NCI-H128 (cell line): ENCODE measurements around the gene PRDX5.
A peak's percentile ranks its signal among the peaks of the same experiment; 100 is the strongest.
"Not testable (repeated sequence)": the region's sequence is repeated elsewhere in the genome, so short reads cannot be mapped to it uniquely, and the experiment has no call there.

Source experiments
- DNase-seq: peaks from one replicate; lab custom pipeline; 2025; ENCODE audit not compliant: unreplicated experiment; lab: John Stamatoyannopoulos, UW

Gene PRDX5

DNA sequence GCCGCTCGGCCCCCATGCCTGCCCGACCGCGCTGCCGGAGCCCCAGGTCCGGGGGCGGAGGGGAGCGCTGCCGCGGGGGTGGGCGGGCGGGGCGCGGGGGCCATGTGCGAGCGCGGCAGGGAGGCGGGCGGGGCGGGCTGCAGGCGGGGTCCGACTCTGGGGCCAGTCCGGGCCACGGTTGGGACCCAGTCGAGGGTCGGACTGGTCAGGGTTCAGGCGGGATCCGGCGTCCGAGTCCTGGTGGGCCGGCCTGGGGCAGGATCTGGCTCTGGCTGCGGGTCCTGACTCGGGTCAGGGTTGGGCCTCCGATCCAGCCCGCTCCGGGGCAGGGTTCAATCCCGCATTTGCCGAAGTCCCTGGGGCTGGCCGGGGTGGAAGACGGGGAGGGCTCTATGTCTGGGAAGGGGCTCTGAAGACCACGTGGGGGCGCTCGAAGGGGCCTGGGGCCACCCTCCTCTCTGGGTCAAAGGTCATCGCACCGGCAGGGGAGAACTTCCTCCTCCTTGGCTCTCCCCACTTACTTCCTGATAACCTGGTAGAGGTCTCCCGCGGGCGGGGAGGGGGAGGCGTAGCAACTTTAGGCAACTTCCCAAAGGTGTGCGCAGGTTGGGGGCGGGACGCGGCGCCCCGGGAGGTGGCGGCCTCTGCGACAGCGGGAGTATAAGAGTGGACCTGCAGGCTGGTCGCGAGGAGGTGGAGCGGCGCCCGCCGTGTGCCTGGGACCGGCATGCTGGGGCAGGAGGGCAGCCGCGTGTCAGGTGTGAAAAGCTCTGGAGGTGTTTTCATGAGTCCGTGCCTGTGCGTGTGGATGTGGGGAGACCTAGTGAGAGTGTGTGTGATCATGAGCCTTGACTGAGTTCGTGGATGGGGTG lies 12.0 kb upstream of the PRDX5 start:
- no peak for DNase-seq

DNA sequence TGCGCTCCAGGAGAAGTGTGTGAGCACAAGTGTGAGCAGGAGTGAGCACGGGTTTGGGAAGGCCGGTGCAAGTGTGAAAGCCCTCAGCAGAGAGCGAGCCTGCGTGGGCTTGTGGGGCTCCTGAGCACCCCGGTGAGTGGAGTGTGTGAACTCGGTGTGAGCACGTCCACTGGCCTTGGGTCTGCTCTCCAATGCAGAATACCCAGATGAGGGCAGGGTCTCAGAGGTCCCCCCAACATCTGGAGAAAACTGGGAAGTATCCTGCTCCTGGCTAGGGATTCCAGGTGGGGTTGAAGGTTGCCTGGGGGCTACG lies 11.4 kb upstream of the PRDX5 start:
- DNase-seq, result no peak

DNA sequence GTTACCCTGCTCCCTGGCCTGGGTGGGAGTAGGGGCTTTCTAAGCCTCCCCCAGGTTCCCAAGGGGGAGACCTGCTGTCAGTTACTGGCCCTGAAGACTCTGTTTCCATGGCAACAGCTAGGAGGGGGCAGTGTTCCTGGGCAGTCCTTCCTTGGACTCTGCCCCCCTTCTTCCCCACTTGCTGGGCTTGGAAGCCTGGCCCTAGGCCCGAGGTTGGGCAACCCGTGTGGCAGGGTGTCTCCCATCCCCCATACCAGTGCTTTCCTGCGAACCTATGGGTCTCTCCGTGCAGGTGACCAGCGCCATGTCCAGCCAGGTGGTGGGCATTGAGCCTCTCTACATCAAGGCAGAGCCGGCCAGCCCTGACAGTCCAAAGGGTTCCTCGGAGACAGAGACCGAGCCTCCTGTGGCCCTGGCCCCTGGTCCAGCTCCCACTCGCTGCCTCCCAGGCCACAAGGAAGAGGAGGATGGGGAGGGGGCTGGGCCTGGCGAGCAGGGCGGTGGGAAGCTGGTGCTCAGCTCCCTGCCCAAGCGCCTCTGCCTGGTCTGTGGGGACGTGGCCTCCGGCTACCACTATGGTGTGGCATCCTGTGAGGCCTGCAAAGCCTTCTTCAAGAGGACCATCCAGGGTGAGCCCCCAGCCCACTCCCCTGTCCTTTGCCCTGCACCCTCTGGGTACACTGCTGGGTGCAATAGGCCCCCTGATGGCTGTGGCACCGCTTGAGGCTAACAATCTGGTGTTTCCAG lies 10.9 kb upstream of the PRDX5 start:
- no peak for DNase-seq

DNA sequence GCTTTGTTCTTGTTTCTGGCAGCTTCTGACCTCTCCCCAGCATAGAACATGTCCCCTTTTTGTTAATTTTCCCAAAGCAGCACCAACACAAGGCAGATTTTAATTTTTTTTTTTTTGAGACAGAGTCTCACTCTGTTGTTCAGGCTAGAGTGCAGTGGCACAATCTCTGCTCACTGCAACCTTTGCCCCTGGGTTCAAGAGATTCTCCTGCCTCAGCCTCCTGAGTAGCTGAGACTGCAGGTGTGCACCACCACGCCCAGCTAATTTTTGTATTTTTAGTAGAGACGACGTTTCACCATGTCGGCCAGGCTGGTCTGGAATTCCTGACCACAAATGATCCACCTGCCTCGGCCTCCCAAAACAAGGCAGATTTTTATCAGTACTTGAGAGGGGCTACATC lies 10.1 kb upstream of the PRDX5 start:
- DNase-seq, result not testable (repeated sequence)

DNA sequence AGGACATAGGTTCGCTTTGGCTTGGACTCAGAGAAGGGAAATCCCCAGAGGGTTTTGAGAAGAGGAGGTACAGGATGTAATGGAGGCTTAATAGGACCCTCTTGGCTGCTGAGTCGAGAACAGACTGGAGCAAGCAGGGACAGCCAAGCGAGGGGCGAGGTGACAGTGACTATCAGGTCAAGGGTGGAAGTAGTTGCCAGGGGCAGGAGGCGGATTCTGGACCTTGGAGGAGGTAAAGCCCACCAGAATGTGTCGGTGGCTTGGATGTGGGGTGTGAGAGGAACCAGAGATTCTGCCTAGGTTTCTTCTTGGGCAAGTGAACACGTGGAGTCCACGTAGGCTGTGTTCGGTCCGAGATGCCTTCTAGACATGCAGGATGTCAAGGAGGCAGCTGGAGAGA lies 5.0 kb upstream of the PRDX5 start:
- DNase-seq, result no peak

DNA sequence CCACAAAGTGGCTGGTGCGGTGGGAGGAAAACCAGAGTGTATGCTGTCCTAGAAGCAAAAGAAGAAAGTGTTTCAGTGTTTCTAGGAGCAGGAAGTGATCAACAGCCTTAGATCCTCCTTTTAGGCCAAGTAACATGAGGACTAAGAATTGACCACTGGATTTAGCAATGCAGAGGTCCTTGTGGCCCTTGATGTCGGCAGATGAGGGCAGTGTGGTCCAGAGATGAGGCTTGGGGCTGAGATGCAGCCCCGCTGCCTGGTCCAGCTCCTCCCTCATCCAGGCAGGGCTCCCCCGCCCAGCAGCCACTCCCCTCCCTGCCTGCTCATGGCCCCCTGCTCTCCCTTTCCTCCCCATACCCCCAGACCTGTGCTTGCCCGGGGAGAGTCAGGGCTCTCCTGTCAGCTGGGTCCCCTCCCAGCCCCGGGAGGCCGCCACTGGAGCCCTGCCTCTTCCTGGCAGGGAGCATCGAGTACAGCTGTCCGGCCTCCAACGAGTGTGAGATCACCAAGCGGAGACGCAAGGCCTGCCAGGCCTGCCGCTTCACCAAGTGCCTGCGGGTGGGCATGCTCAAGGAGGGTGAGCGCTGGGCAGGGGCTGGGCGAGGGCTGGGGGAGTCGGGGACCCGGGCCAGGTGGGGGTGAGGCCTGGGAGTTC lies 4.3 kb upstream of the PRDX5 start:
- no peak for DNase-seq

DNA sequence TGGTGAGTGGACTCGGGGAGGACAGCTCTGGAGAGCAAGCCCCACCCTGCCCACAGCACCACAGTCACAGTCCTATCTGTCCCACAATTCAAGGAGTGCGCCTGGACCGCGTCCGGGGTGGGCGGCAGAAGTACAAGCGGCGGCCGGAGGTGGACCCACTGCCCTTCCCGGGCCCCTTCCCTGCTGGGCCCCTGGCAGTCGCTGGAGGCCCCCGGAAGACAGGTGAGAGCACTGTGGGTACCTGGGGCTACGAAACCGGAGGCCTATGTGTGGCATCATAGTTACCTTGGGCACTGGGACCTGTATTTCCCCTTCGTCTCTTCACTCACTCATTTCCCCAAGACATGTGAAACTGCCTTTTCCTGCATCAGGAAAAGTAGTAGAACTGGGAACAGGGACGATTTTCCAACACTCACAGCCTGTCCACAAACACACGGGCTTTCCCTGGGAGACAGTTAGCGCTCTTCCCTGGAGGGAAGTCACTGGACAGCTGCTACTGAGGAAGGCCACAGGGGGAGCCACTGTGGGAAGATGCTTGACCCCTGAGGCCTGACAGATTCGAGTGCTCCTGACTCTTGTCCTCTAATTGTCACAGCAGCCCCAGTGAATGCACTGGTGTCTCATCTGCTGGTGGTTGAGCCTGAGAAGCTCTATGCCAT lies 3.6 kb upstream of the PRDX5 start:
- no peak for DNase-seq

DNA sequence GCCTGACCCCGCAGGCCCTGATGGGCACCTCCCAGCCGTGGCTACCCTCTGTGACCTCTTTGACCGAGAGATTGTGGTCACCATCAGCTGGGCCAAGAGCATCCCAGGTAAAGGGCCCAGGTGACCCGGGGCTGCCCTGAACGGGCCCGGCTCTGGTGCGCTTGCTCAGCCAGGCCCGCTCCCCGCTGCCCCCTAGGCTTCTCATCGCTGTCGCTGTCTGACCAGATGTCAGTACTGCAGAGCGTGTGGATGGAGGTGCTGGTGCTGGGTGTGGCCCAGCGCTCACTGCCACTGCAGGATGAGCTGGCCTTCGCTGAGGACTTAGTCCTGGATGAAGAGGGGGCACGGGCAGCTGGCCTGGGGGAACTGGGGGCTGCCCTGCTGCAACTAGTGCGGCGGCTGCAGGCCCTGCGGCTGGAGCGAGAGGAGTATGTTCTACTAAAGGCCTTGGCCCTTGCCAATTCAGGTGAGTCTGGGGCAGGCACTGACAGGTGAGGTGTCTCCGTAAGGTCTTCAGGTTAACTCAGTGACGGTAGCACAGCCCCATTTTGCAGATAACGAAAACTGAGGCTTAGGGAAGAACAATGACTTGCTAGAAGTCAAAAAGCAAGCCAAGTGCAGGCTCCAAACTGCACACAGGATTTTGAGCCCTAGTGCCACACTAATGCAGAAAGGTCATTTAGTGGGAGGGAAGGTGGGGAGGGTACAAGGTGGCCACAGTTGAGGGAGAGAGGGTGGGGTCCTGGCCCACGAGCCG lies 2.9 kb upstream of the PRDX5 start:
- no peak for DNase-seq

DNA sequence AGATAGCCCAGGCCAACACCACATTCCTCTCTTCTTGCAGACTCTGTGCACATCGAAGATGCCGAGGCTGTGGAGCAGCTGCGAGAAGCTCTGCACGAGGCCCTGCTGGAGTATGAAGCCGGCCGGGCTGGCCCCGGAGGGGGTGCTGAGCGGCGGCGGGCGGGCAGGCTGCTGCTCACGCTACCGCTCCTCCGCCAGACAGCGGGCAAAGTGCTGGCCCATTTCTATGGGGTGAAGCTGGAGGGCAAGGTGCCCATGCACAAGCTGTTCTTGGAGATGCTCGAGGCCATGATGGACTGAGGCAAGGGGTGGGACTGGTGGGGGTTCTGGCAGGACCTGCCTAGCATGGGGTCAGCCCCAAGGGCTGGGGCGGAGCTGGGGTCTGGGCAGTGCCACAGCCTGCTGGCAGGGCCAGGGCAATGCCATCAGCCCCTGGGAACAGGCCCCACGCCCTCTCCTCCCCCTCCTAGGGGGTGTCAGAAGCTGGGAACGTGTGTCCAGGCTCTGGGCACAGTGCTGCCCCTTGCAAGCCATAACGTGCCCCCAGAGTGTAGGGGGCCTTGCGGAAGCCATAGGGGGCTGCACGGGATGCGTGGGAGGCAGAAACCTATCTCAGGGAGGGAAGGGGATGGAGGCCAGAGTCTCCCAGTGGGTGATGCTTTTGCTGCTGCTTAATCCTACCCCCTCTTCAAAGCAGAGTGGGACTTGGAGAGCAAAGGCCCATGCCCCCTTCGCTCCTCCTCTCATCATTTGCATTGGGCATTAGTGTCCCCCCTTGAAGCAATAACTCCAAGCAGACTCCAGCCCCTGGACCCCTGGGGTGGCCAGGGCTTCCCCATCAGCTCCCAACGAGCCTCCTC lies 2.0 kb upstream of the PRDX5 start:
- DNase-seq, result not testable (repeated sequence)

DNA sequence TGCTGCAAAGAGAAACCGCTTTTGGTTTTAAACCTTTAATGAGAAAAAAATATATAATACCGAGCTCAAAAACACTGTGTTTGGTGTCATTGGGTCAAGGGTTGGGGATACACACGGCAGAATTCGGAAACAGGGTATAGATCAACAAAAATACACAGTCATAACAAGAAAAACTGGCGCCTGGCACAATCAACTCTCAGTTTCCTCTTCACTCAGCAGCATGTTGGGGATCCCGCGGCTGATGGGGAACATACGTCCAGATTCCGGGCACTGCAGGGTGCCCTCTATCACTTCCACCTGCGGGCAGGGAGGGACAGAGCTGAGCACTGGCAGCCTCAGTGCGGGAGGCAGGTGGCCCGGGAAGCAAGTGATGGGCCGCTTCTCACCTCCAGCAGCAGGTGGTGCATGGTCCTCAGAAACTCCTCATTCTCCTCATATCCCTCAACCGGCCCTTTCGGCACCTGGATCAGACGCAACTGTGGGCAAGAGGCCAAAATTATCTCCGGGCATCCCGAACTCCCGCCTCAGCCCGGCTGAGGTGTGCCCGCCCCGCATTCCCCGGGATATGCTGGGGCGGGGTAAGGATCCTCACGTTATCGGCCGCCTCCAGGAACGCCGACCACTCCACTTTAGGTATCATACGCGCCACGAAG lies 1.1 kb upstream of the PRDX5 start:
- DNase-seq, result no peak

DNA sequence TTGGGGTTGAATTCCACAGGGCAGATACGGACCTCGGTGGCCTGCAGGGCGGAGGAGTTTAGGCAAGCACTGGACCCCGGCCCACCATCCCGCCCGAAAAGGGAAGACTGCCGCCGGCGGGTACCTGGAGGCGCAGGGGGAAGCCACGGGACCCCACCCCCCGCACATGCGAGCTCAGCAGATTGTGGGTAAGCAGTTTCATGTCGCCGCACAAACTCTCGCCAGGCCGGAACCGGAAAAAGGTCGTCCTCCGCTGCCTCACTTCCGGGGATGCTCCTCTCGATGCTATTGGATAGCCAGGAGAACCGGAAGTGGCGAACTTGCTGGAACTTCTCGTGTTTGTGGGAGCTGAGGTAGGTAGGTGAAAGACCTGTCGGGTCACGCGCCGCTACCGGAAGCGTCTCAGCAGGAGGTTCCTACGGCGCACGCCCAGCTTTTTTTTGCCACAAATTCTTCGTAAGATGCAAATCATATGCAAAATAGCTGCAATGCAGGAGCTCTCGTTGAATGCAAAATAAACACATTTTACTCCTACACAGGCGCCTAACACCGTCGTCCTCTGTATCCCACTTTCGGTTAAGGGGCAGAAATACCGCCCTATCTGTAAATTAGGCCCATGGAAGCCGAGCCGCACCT lies 478 bp upstream of the PRDX5 start, which contains the start of gene TRMT112:
TSS of gene TRMT112 (minus strand) at position 235 of the 636 bp plus-strand sequence. CDS start at position 202, 33 bp downstream.
- DNase-seq, result peak; percentile 97

DNA sequence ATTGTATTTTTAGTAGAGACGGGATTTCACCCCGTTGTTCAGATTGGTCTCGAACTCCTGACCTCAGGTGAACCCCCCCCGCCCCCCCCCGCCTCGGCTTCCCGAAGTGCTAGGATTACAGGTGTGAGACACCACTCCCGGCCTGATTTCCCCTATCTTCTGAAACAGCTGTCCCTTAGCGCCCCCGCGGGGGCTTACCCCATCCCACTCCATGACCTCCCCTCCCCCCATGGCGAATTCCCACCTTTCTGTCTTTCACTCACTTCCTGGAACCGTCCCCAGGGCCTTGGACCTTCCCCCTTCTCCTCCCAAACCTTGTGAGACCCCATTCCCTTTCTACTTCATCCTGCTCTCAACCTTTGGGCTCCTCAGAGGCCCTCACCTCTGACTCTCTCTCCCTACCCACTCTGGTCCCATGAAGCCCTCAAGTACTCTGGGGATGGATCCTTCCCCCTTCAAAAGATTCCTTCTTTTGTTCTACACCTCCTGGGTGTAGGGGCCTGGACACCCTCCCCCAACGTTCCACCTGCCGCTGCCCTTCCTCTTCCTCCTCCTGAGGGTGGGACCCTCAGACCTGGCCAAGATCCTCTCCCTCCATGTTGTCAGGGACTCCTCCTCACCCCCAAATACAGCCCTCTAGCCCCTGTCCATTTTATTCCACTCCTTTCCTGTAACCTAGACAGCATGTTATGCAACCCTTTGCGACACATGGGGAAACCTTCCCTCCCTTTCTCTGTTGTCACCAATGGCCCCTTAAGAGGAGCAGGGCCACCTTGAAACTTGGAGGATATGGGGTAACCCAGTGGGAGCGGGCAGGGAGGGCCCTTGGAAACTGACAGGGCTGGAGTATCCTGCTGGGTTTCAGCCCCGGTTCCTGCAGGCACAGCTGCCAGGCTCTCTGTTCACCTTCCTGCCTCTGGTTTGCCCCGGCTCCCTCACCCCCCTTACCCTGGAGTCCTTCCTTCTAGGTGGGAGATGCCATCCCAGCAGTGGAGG lies 1.1 kb downstream of the PRDX5 start:
- DNase-seq, result no peak

DNA sequence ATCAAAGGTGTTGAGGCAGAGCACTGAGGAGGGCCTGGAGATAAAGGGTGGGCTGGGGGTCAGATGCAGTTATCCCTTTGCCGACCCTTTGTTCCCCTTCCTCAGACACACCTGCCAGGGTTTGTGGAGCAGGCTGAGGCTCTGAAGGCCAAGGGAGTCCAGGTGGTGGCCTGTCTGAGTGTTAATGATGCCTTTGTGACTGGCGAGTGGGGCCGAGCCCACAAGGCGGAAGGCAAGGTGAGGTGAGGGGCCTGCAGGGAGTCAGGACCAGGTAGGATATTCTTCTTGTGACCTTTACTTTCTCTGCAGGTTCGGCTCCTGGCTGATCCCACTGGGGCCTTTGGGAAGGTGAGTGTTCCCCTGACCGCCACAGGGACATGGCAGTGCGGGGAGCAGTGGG lies 2.6 kb downstream of the PRDX5 start:
- DNase-seq, result no peak

DNA sequence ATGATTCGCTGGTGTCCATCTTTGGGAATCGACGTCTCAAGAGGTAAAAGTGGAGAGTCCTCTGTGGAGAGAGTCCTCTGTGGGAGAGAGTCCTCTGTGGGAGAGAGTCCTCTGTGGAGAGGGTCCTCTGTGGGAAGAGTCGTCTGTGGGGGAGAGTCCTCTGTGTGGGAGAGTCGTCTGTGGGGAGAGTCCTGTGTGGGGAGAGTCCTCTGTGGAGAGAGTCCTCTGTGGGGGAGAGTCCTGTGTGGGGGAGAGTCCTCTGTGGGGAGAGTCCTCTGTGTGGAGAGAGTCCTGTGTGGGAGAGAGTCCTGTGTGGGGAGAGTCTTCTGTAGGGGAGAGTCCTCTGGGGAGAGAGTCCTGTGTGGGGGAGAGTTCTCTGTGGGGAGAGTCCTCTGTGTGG lies 3.1 kb downstream of the PRDX5 start:
- DNase-seq, result no peak

DNA sequence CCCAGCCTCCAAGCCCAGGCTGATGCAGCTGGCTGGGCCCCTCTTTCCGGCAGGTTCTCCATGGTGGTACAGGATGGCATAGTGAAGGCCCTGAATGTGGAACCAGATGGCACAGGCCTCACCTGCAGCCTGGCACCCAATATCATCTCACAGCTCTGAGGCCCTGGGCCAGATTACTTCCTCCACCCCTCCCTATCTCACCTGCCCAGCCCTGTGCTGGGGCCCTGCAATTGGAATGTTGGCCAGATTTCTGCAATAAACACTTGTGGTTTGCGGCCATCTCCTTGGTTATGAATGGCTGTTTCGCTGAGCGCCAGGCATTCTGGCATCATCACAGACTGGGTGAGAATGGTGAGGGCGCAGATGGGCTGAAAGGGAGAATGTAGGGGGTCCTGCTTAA lies 3.6 kb downstream of the PRDX5 start:
- no peak for DNase-seq

DNA sequence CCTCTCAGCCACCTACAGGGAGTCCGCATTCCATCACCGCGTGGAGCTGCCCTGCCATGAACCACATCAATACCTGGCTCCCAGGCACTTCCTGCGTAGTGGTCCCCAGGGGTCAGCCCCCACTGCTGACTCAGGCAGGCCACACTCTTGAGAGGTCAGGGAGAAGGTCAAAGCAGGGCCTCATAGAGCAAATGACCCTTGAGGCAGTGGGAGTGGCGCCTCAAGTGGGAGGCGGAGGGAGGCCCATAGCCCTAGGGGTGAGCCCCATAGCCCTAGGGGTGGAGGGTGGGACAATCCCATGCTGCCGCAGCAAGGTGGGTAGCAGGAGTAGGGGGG lies 5.0 kb downstream of the PRDX5 start:
- no peak for DNase-seq

DNA sequence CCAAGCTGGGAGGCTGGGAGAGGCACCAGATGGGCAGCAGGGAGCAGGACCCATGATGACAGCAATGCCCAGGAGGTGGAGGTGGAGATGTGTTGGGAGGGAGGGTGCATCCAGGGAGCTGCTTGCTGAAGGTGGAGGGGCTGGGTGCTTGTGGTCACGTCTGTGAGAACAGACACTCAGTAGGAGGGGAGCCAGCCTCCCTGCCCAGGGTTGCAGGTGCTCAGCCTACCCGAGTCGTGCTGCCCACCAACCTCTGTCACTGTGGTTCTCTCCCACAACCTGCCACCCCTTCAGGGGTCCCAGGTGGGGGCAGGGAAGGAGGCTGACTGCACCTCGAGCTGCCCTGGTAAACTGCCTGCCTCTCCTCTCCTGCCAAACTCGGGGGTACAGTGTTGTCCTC lies 5.5 kb downstream of the PRDX5 start:
- no peak for DNase-seq

DNA sequence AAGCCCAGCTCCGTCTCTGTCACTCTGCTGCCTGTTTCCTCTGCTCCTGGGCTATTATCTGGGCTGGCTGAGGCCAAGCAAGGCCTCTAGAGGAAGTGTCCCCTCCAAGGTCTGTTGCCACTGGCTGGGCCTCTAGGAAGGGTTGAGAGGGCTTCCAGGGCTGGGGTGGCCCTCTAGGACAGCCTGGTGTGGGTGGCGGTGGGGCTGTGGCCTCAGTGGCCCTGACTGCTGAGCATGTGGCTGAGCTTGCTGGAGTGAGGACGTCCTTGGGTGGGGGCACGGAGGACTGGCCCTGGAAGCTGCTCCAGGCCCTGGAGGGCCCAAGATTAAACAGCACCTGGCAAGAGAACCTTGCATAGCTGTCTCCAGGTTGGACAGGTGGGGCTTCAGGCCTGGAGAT lies 6.1 kb downstream of the PRDX5 start:
- not testable (repeated sequence) for DNase-seq
